ENCODE data around the gene SLC12A8.

The SLC12A8 gene

DNA sequence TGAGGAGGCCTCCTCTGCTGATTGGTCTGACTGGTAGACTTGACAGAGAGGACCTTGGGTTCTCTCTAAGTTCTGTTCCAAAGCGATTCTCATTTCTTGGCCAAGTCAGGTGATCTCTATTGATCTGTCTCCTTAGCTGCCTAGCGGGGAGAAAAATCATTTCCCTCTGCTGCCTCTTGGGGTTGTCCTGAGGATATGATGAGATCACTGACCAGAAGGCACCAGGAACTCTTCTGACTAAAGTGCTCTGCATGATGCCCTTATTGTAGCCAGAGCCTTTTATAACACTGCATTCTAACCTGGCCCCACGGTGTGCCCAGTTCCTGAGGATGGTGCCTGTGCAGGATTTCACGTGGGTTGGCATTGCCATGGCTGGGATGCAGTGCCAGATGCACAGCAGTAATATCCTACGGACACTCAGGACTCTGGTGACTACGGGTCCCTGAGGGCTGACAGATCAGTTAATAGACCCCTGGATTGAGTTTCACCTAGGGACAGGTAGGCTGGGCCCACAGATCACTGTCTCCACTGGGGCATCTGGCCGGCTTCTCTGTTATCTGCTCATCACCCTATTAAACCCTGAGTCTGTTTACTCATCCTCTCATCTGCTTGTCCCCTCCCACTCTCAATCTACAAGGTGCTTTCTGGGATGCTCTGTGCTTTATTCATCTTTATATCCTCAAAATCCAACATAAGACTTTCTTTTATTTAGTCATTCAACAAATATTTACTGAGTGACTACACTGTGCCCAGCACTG, 152.9 kb downstream of the SLC12A8 start:
- peaks cover 17 to 59% (median 50%) of the 10 kb centered on the region in 5 donors for H3K4me1 ChIP-seq (ENCODE audit: control insufficient read depth in 5 of 5, insufficient read depth in 5 of 5, low read length in 5 of 5)

GRCh38 chr3:125058959-125059358, 153.6 kb downstream of the SLC12A8 start:
- no peak overlapping the region for H3K9ac ChIP-seq (ENCODE audit: low read length in 5 of 5)
- no peaks in the 10 kb centered on the region for H3K36me3 ChIP-seq (ENCODE audit: control insufficient read depth in 5 of 5, insufficient read depth in 5 of 5, low read length in 5 of 5)
- no peaks in the 10 kb centered on the region for H3K9me3 ChIP-seq (ENCODE audit: control insufficient read depth in 5 of 5, low read length in 5 of 5)
- no peak overlapping the region for H3K27ac ChIP-seq (ENCODE audit: low read depth, low read length)
- H3K4me1 ChIP-seq (ENCODE audit: control insufficient read depth in 5 of 5, insufficient read depth in 5 of 5, low read length in 5 of 5) = peaks cover 17 to 66% (median 58%) of the 10 kb centered on the region in 5 donors
- no peaks in the 10 kb centered on the region for H3K27me3 ChIP-seq (ENCODE audit: control insufficient read depth in 5 of 5, insufficient read depth in 4 of 5, low read length in 5 of 5)
- no peak overlapping the region for H3K4me3 ChIP-seq (ENCODE audit: low read depth in 1 of 5, low read length in 5 of 5)

More for the DNA sequence above, 152.9 kb downstream of the SLC12A8 start:
- no peak overlapping the region for H3K9ac ChIP-seq (ENCODE audit: low read length in 5 of 5)
- no peak overlapping the region for H3K27ac ChIP-seq (ENCODE audit: low read depth, low read length)
- H3K4me3 ChIP-seq (ENCODE audit: low read depth in 1 of 5, low read length in 5 of 5) = no peak overlapping the region
- no peaks in the 10 kb centered on the region for H3K27me3 ChIP-seq (ENCODE audit: control insufficient read depth in 5 of 5, insufficient read depth in 4 of 5, low read length in 5 of 5)
- no peaks in the 10 kb centered on the region for H3K9me3 ChIP-seq (ENCODE audit: control insufficient read depth in 5 of 5, low read length in 5 of 5)
- no peaks in the 10 kb centered on the region for H3K36me3 ChIP-seq (ENCODE audit: control insufficient read depth in 5 of 5, insufficient read depth in 5 of 5, low read length in 5 of 5)

- Histone ChIP-seq H3K27ac (ENCODE audit: low read depth, low read length) (no peak overlapping the region), H3K36me3 (ENCODE audit: control insufficient read depth in 5 of 5, insufficient read depth in 5 of 5, low read length in 5 of 5) (no peaks in the 10 kb centered on the region), H3K4me1 (ENCODE audit: control insufficient read depth in 5 of 5, insufficient read depth in 5 of 5, low read length in 5 of 5) (peaks cover 18 to 68% (median 61%) of the 10 kb centered on the region in 5 donors), H3K27me3 (ENCODE audit: control insufficient read depth in 5 of 5, insufficient read depth in 4 of 5, low read length in 5 of 5) (no peaks in the 10 kb centered on the region), H3K9me3 (ENCODE audit: control insufficient read depth in 5 of 5, low read length in 5 of 5) (no peaks in the 10 kb centered on the region), H3K9ac (ENCODE audit: low read length in 5 of 5) (no peak overlapping the region), H3K4me3 (ENCODE audit: low read depth in 1 of 5, low read length in 5 of 5) (no peak overlapping the region)
Measured at GRCh38 chr3:125058529-125058928, 154.0 kb downstream of the SLC12A8 start.

DNA sequence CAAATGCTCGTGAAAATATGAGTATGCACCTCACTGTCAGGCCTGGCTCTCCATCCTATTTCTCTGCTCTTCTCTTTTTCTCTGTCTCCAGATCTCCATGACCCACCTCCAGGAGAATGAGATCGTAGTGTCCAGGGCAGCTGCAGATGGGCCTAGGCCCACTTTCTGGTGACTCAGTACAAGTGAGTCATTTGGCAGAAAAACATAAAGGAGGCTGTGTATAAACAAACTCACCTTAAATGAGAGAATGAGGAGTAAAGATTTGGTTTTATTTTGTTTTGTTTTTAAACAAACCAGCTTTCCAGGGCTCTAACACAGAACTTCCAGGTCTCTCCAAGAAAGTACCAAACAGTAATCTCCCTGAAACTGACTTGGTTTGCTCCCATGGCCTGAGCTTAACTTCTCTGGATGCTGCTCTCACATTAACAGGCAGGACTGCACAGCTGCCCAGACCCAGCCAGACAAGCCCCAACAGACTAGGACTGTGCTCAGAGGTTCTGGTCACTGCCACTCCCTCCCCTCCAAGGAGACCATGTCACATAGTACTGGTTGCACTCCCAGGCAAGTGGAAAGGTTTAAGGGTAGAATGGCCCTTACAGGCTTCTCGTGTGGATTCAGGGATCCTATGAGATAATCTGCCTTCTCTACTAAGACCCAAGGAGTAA, 155.2 kb downstream of the SLC12A8 start:
- H3K9me3 ChIP-seq (ENCODE audit: control insufficient read depth in 5 of 5, low read length in 5 of 5) = no peaks in the 10 kb centered on the region
- H3K4me1 ChIP-seq (ENCODE audit: control insufficient read depth in 5 of 5, insufficient read depth in 5 of 5, low read length in 5 of 5) = peaks cover 13 to 68% (median 61%) of the 10 kb centered on the region in 5 donors
- H3K9ac ChIP-seq (ENCODE audit: low read length in 5 of 5) = no peak overlapping the region
- no peaks in the 10 kb centered on the region for H3K36me3 ChIP-seq (ENCODE audit: control insufficient read depth in 5 of 5, insufficient read depth in 5 of 5, low read length in 5 of 5)
- H3K27ac ChIP-seq (ENCODE audit: low read depth, low read length) = peak overlapping the region; percentile 32
- no peak overlapping the region for H3K4me3 ChIP-seq (ENCODE audit: low read depth in 1 of 5, low read length in 5 of 5)
- H3K27me3 ChIP-seq (ENCODE audit: control insufficient read depth in 5 of 5, insufficient read depth in 4 of 5, low read length in 5 of 5) = no peaks in the 10 kb centered on the region

DNA sequence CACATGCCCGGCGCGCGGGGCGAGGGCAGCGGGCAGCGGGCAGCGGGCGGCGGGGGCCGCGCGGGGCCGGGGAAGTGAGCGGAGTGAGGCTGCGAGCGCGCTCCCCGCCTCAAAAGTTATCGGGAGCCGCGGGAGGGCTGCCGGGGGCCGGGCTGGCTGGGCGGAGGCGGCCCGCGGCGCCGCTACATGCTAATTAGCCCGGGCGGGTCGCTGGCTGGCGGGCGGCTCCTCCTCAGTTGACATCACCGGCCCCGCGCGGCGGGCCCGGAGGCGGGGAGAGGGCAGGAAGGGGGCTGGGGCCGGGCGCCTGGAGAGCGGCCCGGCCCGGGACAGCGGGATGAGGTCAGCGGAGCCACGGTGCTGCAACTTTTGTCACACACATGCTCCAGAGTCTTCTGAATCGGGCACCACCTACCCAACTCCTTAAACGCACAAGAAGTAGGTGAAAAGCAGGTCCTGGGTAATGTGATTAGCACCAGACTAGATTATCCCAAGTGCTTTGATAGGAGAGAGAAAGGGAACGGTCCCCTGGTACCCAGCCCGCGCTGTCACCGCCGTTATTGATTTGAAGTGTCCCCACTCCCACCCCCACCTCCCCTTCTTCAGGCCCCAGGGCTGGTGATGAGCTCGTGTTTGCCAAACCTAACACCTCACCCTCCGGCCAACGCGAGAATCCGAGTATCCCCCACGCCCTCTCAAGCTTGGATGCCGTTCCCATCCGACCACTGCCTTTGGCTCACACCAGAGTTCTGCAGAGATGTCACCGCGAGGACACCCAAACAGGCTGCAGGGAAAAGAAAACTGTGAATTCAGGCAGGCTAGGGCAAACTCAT, 156.4 kb downstream of the SLC12A8 start, which contains the start of gene HEG1:
Gene HEG1 (minus strand): TSS at position 85 of the 833 bp plus-strand sequence. CDS start 107 bp downstream, outside the sequence.
- Histone ChIP-seq H3K27ac (ENCODE audit: low read depth, low read length) (peak within 1 kb of the TSS; percentile 74), H3K9ac (ENCODE audit: low read length in 5 of 5) (peak within 1 kb of the TSS; percentile 32 to 75 (median 68)), H3K9me3 (ENCODE audit: control insufficient read depth in 5 of 5, low read length in 5 of 5) (no peaks in the 10 kb centered on the region), H3K4me1 (ENCODE audit: control insufficient read depth in 5 of 5, insufficient read depth in 5 of 5, low read length in 5 of 5) (peaks cover 10 to 68% (median 61%) of the 10 kb centered on the region in 5 donors), H3K36me3 (ENCODE audit: control insufficient read depth in 5 of 5, insufficient read depth in 5 of 5, low read length in 5 of 5) (no peaks in the 10 kb centered on the region), H3K4me3 (ENCODE audit: low read depth in 1 of 5, low read length in 5 of 5) (peak within 1 kb of the TSS; percentile 59 to 87 (median 79)), H3K27me3 (ENCODE audit: control insufficient read depth in 5 of 5, insufficient read depth in 4 of 5, low read length in 5 of 5) (no peaks in the 10 kb centered on the region)

- H3K9ac ChIP-seq (ENCODE audit: low read length in 5 of 5) = peak overlapping the region; percentile 7 to 75 (median 68)
- H3K4me1 ChIP-seq (ENCODE audit: control insufficient read depth in 5 of 5, insufficient read depth in 5 of 5, low read length in 5 of 5) = peaks cover 5 to 67% (median 59%) of the 10 kb centered on the region in 5 donors
- H3K36me3 ChIP-seq (ENCODE audit: control insufficient read depth in 5 of 5, insufficient read depth in 5 of 5, low read length in 5 of 5) = peaks cover 0 to 3% (median 0%) of the 10 kb centered on the region in 5 donors
Measured at GRCh38 chr3:125055331-125055912, 157.1 kb downstream of the SLC12A8 start.

GRCh38 chr3:125054449-125055329, 157.9 kb downstream of the SLC12A8 start:
- no peaks in the 10 kb centered on the region for H3K9me3 ChIP-seq (ENCODE audit: control insufficient read depth in 5 of 5, low read length in 5 of 5)
- peak overlapping the region; percentile 59 to 87 (median 79) for H3K4me3 ChIP-seq (ENCODE audit: low read depth in 1 of 5, low read length in 5 of 5)
- H3K4me1 ChIP-seq (ENCODE audit: control insufficient read depth in 5 of 5, insufficient read depth in 5 of 5, low read length in 5 of 5) = peaks cover 5 to 63% (median 55%) of the 10 kb centered on the region in 5 donors
- H3K27me3 ChIP-seq (ENCODE audit: control insufficient read depth in 5 of 5, insufficient read depth in 4 of 5, low read length in 5 of 5) = no peaks in the 10 kb centered on the region
- peak overlapping the region; percentile 68 for H3K27ac ChIP-seq (ENCODE audit: low read depth, low read length)
- peaks cover 0 to 4% (median 0%) of the 10 kb centered on the region in 5 donors for H3K36me3 ChIP-seq (ENCODE audit: control insufficient read depth in 5 of 5, insufficient read depth in 5 of 5, low read length in 5 of 5)
- H3K9ac ChIP-seq (ENCODE audit: low read length in 5 of 5) = peak overlapping the region; percentile 7 to 75 (median 68)

More at GRCh38 chr3:125055331-125055912, 157.1 kb downstream of the SLC12A8 start:
- Histone ChIP-seq H3K9me3 (ENCODE audit: control insufficient read depth in 5 of 5, low read length in 5 of 5) (no peaks in the 10 kb centered on the region), H3K27ac (ENCODE audit: low read depth, low read length) (peak overlapping the region; percentile 68), H3K27me3 (ENCODE audit: control insufficient read depth in 5 of 5, insufficient read depth in 4 of 5, low read length in 5 of 5) (no peaks in the 10 kb centered on the region), H3K4me3 (ENCODE audit: low read depth in 1 of 5, low read length in 5 of 5) (peak overlapping the region; percentile 59 to 87 (median 79))

GRCh38 chr3:125054062-125054448, 158.5 kb downstream of the SLC12A8 start:
- Histone ChIP-seq H3K4me1 (ENCODE audit: control insufficient read depth in 5 of 5, insufficient read depth in 5 of 5, low read length in 5 of 5) (peaks cover 5 to 63% (median 53%) of the 10 kb centered on the region in 5 donors), H3K4me3 (ENCODE audit: low read depth in 1 of 5, low read length in 5 of 5) (peak overlapping the region; percentile 59 to 87 (median 79)), H3K36me3 (ENCODE audit: control insufficient read depth in 5 of 5, insufficient read depth in 5 of 5, low read length in 5 of 5) (peaks cover 0 to 4% (median 0%) of the 10 kb centered on the region in 5 donors), H3K27ac (ENCODE audit: low read depth, low read length) (peak overlapping the region; percentile 68), H3K27me3 (ENCODE audit: control insufficient read depth in 5 of 5, insufficient read depth in 4 of 5, low read length in 5 of 5) (no peaks in the 10 kb centered on the region), H3K9me3 (ENCODE audit: control insufficient read depth in 5 of 5, low read length in 5 of 5) (no peaks in the 10 kb centered on the region), H3K9ac (ENCODE audit: low read length in 5 of 5) (peak overlapping the region in 3 of 5 donors; percentile 35 to 59 (median 55))

Data from subcutaneous abdominal adipose tissue (tissue), 5 donors.